HG03469 (cell line): ENCODE results near the gene RPL31.
"Not testable (repeated sequence)": the region's sequence is repeated elsewhere in the genome, so short reads cannot be mapped to it uniquely, and the experiment has no call there.

ENCODE experiments used
- ATAC-seq: cut with Tn5 transposase; IDR thresholded peaks from one replicate; pipeline ENCODE4 v1.9.1; 2021; ENCODE audit warnings: mild to moderate bottlenecking, moderate library complexity, moderate number of reproducible peaks; ENCODE audit not compliant: unreplicated experiment

RPL31 gene

GRCh38 chr2:101023327-101024107, 21.4 kb downstream of the RPL31 start:
- no peak for ATAC-seq

DNA sequence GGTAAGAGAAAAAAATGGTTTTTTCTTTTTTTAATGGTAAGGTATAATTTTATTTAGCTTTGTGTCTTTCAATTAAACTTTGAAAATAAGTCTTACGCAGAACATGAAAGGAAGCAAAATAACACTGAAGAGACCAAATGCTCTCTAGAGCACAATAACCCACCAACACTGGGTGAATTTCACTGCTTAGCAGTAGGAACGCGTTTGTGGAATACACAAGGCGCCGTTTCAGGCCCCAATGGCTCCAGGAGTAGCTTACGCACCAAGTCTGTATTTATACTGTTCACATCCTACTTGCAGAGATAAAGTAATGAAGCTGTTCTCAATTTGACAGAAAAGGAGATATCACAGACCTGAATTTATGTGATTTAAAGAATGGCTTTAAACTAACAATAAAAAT, 23.5 kb downstream of the RPL31 start:
- ATAC-seq: no peak

- no peak for ATAC-seq
Measured at GRCh38 chr2:101026253-101026701, 24.2 kb downstream of the RPL31 start.

GRCh38 chr2:101026923-101027469, 24.9 kb downstream of the RPL31 start:
- ATAC-seq: no peak

DNA sequence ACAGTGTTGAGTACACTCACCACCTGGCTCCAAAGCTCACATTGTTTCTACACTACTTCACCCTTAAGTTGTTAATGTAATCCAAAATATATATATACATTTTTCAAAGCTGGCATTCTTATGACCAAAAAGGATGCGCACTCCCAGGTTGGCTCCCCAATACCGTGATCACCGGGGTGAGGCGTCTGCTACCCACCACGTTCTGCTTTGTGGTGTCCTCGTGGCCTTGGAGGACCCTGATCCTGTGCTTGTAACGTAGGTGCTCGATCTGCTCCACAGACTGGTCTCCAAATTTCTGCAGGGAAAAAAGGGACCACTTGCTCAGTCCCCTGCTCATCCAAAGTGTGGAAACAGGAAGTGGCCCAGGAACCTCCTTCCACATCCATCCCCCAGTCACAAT, 25.8 kb downstream of the RPL31 start:
- ATAC-seq: no peak

DNA sequence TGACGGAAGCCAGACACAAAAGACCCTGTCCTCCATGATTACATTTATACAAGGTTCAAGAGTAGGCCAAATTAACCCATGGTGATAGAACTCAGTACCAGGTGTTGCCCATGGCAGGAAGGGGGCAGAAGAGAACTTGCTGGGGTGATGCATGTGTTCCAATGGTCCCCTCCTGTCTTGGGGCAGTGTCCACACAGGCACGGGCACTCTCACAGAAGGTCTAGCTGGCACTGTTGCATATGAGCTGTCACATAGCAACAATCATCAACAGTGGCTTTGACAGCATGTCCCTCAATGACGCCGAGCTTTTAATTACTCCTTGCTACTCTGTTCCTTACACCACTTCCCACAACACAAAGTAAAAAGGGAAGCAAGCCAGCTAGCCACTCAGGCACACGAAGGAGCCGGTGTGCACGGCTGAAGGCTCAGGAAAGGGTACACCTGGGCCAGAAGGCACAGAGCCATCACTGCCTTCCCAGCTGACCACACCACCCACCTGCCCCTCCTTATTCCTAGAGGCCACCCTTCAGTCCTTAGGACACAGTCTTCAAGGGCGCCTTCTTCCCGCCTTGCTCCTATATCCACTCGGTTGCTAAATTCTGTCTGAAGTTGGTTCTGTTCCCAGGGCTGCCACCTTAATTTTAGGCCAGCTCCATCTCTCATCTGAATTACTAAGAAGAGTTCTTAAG, 28.9 kb downstream of the RPL31 start:
- ATAC-seq: no peak

GRCh38 chr2:101032084-101032776, 30.1 kb downstream of the RPL31 start:
- no peak for ATAC-seq

- no peak for ATAC-seq
Measured at GRCh38 chr2:101036562-101036961, 34.5 kb downstream of the RPL31 start.

DNA sequence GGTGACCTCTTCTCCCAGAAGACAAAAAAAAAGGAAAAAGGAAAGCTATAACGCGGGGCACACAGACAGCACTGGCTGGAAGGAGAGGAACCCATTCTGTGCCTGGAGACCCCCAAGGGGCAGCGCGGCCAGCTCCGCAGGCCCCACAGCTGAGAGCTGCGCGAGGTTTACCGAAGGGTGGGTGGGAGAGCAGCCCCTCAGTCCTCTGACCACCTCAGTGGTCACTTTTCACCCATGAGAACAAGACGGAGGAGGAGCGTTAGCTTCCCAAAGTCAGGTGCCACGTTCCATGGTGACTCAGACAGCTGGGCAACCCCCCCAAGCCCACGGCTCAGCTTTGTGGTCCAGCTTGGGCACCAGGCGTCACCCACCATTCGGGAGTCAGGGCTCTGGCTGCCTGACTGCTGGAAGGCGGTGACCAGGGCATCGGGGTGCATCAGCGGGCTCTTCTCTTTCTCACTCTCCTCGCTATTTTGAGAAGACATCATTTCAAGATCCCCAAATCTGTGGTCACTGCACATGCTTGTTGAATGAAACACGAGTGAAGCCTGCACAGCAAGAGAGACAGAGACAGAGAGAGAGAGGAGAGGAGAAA, 35.2 kb downstream of the RPL31 start:
- ATAC-seq: no peak

GRCh38 chr2:101038455-101039255, 36.6 kb downstream of the RPL31 start:
- no peak for ATAC-seq

- ATAC-seq: no peak
Measured at GRCh38 chr2:101040072-101040471, 38.0 kb downstream of the RPL31 start.

DNA sequence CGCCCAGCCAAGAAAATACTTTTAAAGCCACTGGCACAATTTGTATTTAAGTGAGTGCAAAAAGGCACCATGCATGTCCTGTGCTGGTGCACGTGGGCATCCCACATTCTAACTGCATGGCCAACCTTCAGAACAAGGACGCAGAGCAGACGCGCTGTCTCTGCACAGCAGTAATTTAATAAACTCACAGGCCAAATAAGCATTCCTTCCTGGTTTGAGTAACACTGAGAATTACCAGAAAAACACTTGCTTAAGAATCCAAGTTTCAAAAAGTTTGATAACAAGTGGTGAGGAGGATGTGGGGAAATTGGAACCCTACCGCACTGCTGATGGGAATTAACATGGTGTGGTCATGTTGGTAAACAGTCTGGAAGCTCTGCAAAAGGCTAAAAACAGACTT, 38.7 kb downstream of the RPL31 start:
- ATAC-seq: no peak

GRCh38 chr2:101041413-101041812, 39.3 kb downstream of the RPL31 start:
- ATAC-seq: no peak

DNA sequence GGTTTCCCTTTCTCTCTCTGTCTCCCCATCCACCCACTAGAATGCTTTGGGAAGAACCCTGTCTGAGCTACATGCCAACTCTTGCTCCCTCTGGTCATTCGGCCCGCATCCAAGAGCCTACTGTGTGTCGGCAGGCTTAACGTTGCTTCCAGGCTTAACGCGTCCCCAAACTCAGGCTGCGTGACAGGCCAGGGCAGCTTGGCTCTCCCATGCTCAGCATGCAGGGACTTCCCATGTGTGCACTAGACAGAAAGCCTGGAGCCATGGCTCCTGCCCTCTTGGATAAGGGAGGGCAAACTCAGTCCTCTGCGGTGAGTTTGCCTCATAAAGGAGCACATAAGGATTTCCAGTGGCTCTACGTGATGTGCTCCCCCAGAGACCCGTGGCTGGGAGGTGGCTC, 43.2 kb downstream of the RPL31 start:
- no peak for ATAC-seq

DNA sequence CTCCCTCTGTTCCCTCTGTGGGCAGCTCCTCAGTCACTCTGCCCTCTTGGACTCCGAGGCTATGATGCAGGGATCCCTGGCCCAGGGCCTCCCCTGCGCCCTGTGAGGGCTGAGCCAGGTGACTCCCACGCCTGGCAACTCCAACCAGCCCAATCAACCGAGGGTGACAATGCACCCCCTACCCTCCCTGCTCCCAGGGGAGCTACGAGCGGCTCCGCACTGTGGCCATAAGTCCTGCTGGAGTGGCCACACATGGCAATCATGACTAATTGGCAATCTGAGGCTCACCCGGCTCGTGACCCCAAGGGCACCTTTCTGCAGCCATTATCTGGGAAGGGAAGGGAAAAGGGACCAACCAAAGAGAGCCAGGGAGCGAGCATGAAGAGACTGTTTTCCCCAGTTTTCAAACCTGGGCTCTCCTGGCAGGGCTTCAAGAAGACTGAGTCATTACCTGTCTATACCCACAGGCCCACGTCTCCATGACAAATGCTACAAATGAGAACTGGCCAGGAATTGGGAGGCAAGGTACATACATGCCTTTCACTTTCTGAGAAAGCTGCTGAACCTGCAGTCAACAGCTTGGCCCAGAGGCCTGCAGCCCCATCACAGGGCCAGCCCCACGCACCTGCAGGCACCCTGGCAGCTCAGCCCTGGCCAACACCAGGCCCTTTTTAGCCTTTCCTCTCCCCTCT, 45.1 kb downstream of the RPL31 start:
- no peak for ATAC-seq

DNA sequence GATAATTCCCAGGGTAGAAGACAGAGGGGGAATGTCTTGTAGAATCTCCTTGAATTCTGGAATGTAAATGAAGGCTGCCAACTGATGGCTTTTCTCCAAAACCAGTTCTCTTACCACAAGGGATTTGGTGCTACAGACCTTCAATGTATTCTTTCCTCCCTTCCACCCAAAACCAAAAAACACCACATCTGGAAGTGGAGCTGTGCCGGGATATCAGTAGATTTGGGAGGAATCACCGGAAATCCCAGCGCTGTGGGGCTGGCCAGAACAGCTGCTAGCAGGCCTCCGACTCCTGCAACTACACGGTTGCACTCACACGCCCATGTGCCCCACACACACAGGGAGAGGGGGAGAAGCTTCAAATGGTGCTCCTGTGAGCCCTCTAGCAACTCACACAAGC, 45.7 kb downstream of the RPL31 start:
- no peak for ATAC-seq

GRCh38 chr2:101048756-101049155, 46.7 kb downstream of the RPL31 start:
- no peak for ATAC-seq

- ATAC-seq: not testable (repeated sequence)
Measured at GRCh38 chr2:101050886-101051285, 48.8 kb downstream of the RPL31 start.

DNA sequence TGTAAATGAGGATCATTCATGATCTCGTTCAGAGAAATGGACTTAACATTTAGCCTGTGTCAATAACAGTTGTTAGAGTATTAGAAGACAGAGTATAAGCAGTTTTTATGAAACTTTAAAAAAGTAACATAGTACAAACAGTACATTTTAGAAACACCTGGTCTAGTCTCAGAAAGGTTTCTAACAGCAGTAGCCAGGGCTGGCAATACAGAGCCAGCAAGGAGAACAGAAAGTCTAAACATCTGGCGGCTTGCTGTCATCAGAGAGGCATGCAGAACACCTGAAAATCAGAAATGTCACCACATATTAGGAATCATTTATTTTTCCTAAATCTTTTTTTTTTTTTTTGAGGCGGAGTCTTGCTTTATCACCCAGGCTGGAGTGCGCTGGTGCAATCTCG, 50.1 kb downstream of the RPL31 start:
- no peak for ATAC-seq

- ATAC-seq: no peak
Measured at GRCh38 chr2:101053117-101053516, 51.0 kb downstream of the RPL31 start.
